HTR-8/SVneo (cell line): ENCODE data around the gene ATG16L2.
A peak's percentile ranks its signal among the peaks of the same experiment; 100 is the strongest.
"Not testable (repeated sequence)": the region's sequence is repeated elsewhere in the genome, so short reads cannot be mapped to it uniquely, and the experiment has no call there.

Source experiments
- DNase-seq: peaks from one replicate; pipeline ENCODE4 v3.0.0; 2011; ENCODE audit warnings: low spot score, mixed read lengths; ENCODE audit not compliant: insufficient read length
- FAIRE-seq: peaks from 2 replicates; lab custom pipeline; 2011; peaks lifted over from hg19 to GRCh38; lab: Jason Lieb, UNC

The ATG16L2 gene

DNA sequence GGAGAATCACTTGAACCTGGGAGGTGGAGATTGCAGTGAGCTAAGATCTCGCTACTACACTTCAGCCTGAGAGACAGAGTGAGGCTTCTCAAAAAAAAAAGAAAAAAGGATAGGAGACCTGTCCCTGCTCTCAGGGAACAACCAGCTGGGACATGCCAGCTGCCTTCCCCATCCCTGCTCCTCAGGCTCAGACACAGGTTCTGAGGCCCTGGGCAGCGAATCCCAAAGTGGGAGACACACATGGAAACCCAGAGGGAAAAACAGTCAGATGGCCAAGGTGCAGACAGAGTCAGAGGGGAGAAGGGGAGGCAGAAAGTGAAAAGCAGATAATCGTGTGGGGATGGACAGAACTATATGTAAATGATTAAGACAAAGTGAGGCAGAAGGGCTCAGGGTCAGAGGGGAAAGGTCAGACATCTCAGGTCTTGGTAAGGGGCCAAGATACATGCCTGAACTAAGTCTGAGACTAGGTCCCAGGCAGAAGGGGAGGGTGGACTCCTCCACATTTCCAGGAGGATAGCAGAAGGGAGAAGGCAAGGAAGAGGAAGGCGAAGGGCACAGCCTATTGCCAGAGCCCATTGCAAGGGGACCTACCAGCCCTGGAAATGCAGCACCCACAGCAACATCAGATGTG is 34.6 kb upstream of the ATG16L2 start:
- DNase-seq (no peak), FAIRE-seq (no peak)

- FAIRE-seq (no peak), DNase-seq (no peak)
These were observed 33.7 kb upstream of the ATG16L2 start for GRCh38 chr11:72780296-72781062.

GRCh38 chr11:72781063-72781312 is 33.2 kb upstream of the ATG16L2 start:
- FAIRE-seq (no peak), DNase-seq (no peak)

DNA sequence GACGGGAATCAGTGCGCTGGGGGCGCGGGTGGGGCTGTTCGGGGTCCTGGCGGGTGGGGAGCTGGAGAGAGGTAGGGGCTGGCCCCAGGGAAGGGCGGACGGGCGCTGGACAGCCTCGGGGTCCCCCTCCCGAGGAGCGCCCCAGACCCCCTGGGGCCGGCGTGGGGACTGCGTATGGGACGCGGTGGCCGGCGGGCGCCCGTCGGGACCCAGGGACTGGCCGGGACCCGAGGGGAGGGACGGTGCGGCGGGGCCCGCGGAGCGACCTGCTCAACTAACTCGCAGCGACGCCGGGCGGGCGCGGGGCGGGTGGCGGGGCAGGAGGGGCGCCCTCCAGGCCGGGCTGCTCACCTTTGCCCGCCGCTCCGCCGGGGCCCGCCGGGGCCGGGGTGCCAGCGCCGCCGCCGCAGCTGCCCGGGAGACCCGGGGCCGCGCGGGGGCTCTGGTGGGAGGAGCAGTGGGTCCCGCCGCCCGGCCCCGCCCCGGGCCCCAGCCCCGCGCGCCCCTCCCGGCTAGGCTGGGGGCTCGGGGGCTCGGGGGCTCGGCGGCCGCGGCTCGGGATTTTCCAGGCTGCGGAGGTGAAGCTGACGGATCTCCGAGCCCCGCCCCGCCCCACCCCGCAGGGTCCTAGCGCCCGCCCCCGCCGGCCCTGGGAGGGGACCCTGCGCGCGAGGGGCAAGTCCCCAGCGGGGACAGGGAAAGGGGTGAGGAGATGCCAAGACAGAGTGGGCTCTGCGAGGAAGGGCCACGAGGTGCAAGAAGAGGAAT is 32.7 kb upstream of the ATG16L2 start:
- DNase-seq (peak; percentile 73), FAIRE-seq (no peak)

GRCh38 chr11:72782081-72782920 is 31.9 kb upstream of the ATG16L2 start:
- no peak for DNase-seq
- FAIRE-seq, result peak; percentile 60

- no peak for FAIRE-seq
- no peak for DNase-seq
These were observed 30.9 kb upstream of the ATG16L2 start for GRCh38 chr11:72783144-72783905.

- DNase-seq (no peak), FAIRE-seq (no peak)
These were observed 29.5 kb upstream of the ATG16L2 start for GRCh38 chr11:72784662-72785061.

DNA sequence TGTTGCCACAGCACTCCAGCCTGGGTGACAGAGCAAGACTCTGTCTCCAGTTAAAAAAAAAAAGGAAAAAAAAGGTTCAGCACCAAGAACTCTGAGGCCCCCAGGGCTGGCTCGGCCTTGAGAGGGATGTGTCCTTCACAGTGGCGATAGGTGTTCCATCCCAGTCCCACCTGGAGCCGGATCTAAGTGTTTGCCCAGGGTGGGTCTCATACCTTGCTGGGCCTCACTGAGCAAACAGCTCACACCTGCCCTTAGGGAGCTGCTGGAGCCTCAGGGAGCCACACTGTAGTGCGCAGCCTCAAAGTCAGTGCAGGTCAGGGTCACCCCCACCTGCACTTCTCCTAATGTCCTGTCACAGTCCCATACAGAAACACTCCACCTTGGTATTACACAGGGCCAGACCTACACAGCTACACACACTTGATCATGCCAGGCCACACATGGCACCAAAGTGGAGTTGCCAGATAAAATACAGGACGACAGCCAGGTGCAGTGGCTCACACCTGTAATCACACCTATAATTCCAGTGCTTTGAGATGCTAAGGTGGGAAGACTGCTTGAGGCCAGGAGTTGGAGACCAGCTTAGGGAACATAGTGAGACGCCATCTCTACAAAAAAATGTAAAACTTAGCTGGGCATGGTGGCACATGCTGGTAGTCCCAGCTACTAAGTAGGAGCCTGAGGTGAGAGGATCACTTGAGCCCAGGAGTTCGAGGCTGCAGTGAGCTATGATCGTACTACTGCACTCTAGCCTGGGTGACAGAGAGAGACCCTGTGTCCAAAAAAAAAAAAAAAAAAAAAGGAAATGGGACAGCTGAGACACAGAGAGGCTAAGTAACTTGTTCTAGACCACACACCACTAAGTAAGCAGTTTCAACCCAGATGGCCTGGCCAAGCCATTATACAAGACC is 27.7 kb upstream of the ATG16L2 start:
- DNase-seq, result no peak
- no peak for FAIRE-seq

DNA sequence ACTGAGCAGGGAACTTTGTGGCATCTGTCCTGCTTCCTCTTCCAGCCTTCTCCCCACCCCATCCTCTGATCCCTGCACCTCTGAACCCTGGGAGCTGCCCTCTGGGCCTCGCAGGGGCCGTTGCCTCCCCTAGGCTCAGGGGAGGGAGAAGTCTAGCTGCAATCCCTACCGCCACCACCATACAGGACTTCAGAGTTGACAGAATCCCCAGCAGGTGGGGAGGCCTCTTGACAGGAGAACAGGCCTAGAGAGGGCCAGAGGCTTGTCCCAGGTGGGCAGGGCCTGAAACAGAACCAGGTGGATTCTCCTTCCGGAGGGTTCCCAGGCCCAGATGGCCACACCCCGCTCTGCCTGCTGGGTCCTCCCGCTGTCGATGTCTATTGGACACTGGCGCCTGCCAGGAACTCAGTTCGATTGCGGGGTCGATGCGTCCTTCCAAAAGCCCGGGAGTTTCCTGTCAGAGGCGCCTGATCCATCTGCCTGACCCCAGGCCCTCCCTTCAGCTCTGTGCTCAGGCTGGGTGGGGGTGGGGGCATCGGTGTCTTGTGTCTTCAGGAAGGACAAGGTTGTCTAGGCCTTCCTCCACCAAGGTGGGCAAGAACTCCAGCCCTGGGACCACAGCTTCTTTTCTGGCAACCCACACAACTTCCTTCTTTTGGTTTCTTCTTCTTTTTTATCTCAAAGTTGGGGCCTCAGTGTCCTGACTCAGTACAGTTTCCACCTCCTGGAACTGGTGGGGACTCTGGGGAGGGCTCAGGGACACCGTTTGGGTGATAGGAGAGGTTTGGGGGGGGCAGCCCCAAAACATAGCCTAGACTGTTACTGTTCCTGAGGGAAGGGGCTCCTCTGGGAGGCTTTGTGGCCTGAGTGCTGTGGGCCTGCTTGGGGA is 26.8 kb upstream of the ATG16L2 start:
- no peak for FAIRE-seq

GRCh38 chr11:72788241-72788640 is 26.0 kb upstream of the ATG16L2 start:
- FAIRE-seq, result no peak
- no peak for DNase-seq

More for the DNA sequence above, 26.8 kb upstream of the ATG16L2 start:
- no peak for DNase-seq

DNA sequence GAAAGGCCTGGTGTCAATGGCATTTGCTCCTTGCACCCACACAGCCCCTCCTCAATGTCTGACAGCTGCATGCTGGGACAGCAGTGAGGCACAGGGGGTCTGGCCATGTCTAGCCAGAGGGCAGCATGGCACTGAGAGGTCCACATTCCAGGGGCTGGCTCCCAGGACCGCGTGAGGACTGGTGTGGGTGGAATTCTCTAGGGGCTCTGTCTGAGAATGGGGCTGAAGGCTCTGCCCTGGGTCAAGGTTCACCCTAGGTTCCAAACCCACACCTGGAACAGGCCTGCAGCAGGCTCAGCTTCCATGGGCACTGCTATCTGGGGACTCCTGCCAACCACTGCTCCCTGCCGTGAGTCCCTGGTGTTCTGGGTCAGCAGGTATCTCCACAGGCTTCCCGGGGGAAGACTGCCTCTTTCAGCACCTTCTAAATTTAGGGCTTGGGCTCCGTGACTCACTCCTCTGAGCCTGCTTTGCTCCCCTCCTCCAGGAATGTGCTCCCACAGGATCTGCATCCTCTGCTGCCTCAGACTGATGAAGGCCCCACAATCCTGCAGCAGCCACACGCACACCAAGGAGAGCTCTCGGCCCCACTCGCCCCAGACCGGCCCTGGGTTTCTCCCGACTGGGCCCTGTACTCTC is 24.6 kb upstream of the ATG16L2 start:
- DNase-seq (no peak), FAIRE-seq (no peak)

- not testable (repeated sequence) for FAIRE-seq, DNase-seq
These were observed 23.0 kb upstream of the ATG16L2 start for GRCh38 chr11:72791228-72791627.

DNA sequence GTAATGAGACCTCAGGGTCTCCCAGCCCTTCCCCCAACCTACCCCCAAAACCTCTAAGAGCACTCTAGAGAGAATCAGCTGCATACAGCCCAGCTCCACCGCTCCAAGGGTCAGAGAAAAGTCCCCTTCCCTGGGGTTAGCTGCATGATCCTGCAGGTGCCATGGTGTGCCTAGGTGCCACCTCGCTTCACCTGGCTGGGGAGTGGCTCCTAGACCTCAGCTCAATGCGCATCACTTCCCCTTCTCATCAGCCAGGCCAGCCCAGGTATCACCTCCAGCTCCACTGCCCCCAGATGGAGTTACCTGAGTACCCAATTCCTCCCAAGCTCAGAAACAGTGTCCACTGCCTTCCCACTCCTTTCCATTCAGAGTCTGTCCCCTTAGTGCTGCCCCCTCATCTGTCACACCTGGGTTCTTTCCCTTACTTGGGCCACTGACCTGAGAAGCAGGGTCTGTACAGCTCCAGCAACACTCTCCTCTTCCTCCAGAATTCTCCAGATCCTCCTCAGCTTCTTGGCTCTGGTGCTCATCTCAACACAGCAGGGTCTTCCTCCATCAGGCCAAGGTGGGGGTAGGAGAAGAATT is 21.7 kb upstream of the ATG16L2 start:
- no peak for DNase-seq
- FAIRE-seq, result no peak

DNA sequence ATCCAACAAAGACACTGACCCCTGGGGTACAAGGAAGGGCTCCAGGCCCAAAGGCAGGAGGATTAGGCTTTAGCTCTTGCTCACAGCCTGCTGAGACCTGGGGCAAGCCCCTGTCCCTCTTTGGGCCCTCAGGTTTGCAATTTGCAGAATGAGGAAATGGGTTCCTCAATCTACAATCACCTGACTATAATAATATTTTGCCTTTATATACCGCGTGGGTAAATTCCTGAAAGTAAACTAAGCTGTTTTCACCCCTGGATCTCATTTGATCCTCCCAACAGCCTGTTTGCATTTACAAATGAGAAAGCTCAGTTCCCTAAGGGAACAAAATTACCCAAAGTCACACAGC is 21.2 kb upstream of the ATG16L2 start:
- DNase-seq (no peak), FAIRE-seq (no peak)

DNA sequence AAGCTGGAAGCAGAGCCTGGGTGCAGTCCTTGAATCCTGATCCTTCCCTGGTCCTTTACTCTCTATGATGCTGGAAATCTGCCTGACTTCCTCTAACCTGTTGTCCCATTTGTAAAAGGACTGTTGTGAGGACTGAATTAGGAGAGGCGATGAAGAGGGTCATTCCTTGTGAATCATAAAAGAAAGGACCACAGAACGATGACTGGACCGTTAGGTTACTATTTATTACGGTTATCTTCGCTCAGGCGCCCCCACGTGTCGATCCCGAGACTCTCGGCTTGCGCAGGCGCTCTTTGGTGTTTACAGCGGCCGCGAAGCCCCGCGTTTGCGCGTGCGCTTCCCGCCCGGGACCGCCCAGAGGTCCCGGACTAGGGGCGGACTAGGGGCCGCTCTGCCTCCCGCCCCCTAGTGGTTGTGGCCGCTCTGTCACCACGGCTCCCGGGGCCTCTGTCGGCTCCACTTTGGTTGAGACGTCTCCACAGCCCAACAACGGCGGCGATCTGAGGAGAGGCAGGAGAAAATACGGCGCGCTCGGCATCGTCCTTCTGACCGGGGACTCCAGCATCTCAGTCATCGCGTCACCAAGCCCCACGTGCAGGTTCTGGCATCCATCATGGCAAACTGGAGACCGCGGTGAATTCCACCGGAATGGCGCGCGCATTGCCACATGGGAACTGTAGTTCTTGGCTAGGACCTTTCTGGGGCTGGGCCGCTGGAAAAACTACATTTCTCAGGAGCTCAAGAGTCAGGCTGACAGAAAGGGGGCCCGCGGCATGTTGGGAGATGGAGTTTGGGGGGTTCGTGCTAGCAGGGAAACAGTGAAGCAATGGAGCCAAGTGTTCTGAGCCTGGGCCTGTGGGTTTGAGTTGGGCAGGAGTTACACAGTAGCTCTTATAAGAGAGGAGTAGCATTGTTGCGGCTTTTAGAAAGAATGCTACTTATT is 20.5 kb upstream of the ATG16L2 start, which contains the start of gene STARD10:
Gene STARD10, minus strand, starts transcription at position 623 of the 943 bp plus-strand sequence. CDS start 12,866 bp downstream, outside the sequence.
- FAIRE-seq (peak; percentile 80), DNase-seq (peak; percentile 98)

- DNase-seq, result no peak
- FAIRE-seq, result no peak
These were observed 15.8 kb upstream of the ATG16L2 start for GRCh38 chr11:72798361-72798760.
